CD4-positive, alpha-beta T cell treated with Interleukin-1 beta for 1 hour (primary cell): ENCODE measurements around the gene NFYC.
"Not testable (repeated sequence)": the region's sequence is repeated elsewhere in the genome, so short reads cannot be mapped to it uniquely, and the experiment has no call there.

Experiments
- DNase-seq, 2 donors: peaks; one replicate each; pipeline ENCODE4 v3.0.0-alpha.2; 2020 to 2022

The NFYC gene

DNA sequence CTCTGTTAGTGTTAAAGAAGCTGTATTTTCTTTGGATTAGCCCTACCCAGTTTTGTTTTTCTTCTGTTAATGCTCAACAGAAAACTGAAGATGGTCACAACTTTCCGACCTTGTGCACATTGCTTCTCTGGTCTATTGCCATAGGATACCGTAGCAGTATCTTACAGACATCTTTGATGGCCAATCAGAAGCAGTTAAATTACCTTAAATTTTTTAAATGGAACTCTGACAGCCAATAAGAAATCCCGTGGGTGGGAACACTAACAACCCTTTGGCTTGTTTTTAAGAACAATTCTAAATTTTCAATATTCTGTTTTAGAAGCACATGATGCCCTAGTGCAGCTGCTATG lies 17.2 kb downstream of the NFYC start:
- DNase-seq: peak in 1 of 2 donors; percentile 72

DNA sequence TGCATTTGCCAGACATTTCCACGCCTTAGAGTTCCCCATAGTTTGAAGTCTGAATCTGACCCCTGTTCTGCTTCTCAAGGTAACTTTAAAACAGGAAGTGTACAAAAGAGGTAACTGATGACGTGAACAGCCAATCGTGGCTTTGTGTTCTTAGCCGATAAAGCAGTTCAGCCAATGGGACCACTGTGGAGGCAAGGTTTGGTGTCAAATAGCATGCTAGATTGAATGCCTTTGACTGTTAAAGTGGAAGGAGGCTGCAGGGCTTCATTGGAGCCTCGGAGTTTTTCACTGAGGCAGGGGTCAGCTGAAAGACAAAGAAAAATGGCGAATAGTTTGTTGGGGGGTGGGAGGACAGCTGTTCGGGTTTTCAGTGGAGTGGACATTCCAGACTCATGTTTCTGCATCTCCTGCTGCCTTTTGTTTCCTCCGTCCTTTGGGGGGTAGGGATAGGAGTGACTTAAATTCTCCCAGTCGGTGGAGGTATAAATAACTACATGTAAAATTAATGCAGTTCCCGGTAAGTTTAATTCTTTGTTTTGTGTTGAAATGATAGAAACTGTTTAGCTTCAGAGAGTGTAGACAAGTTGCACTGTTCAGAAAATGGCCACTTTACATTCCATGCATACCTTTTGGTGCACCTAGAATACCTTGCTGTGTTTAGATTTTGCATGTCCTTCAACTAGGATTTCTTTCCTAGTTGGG lies 17.7 kb downstream of the NFYC start:
- peak; percentile 85 to 87 for DNase-seq

DNA sequence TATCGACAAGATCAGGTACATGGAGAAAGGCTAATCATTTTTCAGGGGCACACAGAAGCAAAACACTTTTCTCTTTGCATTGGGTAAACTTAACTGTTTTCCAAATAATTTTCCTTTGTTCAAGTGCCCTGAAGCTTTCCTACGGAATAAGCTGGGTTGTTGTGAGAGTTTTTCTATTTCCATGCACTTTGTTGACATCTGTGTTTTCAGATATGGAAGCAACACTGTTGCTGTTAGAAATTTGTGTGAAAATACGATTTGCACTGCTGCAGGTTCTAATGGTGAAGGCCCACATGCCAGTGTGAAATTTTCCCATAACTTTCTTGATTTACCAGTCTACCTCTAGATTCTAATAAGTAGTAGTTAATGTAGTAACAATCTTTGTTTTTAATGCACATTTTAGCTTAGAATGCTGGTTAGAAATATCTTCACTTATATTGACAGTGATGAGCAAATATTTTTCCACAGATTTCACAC lies 18.3 kb downstream of the NFYC start:
- DNase-seq: no peak

GRCh38 chr1:40710581-40711315 lies 19.2 kb downstream of the NFYC start:
- DNase-seq: no peak

GRCh38 chr1:40711465-40712404 lies 20.2 kb downstream of the NFYC start:
- no peak for DNase-seq

- DNase-seq: no peak
Measured at GRCh38 chr1:40712405-40712944, 21.0 kb downstream of the NFYC start.

DNA sequence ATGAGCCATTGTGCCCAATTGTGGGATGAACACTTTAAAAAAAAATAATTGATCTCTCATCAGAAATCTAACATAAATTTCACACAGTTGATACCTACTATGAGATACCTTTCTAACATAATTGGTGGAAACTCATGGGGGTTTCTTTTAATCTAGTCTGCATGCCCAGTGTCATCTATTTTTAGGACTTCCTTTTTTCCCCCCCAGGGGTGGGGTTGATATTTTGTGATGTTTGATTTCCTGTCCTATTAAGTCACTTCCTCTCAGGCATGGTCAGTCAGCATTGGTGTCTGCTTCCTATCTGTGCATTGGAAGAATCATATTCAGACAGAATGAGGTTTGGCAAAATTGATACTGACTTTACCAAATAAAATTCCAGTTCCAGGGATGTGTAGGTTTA lies 21.5 kb downstream of the NFYC start:
- peak; percentile 63 to 76 for DNase-seq

GRCh38 chr1:40715491-40716059 lies 24.1 kb downstream of the NFYC start:
- DNase-seq: no peak

GRCh38 chr1:40717065-40717464 lies 25.6 kb downstream of the NFYC start:
- DNase-seq: no peak

DNA sequence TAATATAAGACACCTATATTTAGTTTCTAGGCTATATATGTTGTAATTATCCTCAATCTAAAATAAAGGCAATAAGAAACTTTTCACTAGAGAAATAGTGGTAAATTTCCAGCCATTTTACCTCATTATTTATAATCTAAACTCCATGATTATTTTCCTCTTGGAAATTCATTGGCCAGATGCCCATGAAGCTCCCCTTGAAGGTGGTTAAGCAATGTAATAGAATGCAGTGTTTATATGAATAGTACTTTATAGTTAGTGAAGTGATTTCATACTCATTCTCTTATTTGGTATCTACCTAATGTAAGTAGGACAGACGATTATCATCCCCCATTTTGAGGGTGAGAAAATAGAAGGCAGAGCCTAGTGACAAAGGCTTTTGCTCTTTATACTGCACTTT lies 26.5 kb downstream of the NFYC start:
- no peak for DNase-seq

GRCh38 chr1:40720493-40720892 lies 29.0 kb downstream of the NFYC start:
- no peak for DNase-seq

GRCh38 chr1:40722622-40723021 lies 31.1 kb downstream of the NFYC start:
- no peak for DNase-seq

DNA sequence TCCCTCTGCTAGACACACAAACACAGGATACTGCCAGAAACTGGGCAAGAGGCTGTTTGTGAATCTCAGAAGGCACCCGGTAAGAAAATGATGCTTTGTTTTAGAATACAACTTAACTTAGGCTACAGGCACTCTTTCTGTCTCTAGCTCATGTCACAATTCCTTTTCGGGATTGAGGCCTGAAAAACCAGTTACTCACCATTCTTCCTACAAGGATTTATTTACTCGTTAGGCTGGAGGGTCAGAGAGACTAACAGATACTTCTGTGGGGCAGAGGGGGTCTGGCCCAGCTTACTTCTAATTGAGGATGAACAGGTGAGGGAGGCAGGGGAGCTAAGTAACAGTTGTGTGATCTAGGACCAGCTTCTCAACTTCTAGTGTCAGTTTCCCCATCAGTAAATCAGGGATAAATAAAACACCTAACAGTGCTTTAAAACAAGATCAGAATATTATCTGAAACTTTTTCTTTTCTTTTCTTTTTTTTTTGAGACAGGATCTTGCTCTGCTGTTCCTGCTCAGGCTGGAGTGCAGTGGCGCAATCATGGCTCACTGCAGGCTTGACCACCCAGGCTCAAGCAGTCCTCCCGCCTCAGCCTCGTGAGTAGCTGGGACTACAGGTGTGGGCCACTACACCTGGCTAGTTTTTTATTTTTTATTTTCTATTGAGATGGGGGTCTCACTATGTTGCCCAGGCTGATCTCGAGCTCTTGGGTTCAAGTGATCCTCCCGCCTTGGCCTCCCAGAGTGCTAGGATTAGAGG lies 31.9 kb downstream of the NFYC start:
- no peak for DNase-seq

DNA sequence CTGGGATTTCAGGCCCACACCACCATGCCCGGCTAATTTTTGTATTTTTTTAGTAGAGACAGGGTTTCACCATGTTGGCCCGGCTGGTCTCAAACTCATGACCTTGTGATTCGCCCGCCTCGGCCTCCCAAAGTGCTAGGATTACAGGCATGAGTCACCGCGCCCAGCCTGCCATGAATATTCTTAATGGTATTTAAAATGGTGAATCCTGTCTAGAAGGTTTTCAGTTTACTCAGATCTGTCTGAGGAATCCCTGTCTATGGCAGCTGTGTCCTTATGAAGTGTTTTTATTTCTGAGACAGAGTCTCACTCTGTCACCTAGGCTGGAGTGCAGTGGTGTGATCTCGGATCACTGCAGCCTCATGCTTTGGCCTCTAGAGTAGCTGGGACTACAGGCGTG lies 36.2 kb downstream of the NFYC start:
- not testable (repeated sequence) for DNase-seq

GRCh38 chr1:40729316-40729862 lies 37.9 kb downstream of the NFYC start:
- not testable (repeated sequence) for DNase-seq

- no peak for DNase-seq
Measured at GRCh38 chr1:40732756-40733301, 41.3 kb downstream of the NFYC start.

DNA sequence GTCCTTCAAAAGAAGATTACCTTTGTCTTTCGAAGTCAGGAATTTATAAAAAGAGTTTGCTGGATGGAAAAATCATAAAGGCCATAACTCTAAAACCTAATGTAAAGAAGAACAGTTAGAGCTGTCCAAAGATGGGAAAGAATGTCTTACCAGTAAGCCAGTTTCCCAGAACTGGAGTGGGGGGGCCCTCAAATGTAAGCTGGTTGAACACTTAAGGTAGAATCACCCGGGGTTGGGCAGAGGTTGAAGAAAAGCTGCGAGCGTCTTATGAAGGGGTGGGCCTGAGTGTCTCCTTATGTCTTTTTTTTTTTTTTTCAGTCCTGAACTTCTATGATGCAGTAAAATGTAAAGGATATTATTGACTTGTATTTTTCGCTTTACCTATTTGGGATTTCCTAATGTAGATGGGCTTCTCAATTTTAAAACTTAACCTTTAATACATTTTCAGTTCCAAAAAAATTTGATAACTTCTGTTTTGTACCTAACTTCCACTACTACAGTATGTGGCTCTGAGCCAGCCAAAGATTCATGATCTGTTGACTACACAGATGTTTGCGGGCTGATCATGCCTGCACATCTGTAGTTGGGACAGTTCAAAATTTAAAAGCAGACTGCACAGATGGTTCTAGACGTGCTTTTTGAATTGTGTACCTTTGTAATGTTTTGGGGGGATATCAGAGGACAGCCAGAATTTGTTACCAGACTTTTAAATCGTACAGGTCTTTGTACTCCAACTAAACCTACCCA lies 43.6 kb downstream of the NFYC start:
- no peak for DNase-seq

- DNase-seq: no peak
Measured at GRCh38 chr1:40736085-40736531, 44.6 kb downstream of the NFYC start.

DNA sequence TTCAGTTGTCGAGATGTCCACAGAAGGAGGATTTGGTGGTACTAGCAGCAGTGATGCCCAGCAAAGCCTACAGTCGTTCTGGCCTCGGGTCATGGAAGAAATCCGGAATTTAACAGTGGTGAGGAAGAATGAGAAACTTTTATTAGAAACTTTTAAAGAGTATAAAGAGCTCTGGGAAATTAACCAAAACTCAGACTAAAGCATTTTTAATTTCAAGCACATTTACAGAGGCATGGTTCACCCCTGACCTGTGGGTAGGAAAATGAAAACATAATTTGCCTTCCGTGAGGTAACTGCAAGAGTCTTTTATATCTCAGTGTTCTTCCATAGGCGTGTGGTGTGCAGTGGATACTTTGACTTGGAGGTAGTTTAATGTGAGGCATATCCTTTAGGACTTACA lies 47.3 kb downstream of the NFYC start:
- DNase-seq: no peak

DNA sequence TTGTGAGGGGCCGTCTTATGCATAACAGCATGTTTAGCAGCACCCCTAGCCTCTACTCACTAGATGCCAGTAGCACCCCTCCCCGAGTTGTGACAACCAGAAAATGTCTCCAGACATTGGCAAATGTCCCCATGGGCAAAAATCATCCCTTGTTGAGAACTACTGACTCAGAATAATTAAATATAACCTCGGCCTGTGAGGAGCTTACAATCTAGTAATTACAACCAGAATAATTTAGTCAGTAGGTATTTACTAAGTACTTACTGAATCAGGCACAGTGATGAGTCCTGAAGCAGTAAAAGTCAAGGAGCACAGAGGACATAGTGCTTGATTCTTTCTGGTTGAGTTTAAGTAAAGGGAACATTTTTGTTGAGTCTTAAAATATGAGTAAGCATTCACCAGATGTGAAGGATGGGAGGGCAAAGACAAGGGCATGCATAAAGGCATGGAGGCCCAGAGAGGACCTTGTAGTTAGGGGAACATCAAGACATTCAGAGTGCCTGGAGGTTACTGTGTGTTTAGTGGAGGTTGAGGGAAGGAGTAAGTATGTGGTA lies 48.0 kb downstream of the NFYC start:
- no peak for DNase-seq
